Stomach smooth muscle (tissue), 2 donors: ENCODE results near the gene PPTC7.
A peak's percentile ranks its signal among the peaks of the same experiment; 100 is the strongest.
"Not testable (repeated sequence)": the region's sequence is repeated elsewhere in the genome, so short reads cannot be mapped to it uniquely, and the experiment has no call there.

Source experiments
- H3K27ac ChIP-seq: one replicate; pipeline ENCODE4 v1.7.0; 2013; ENCODE audit warnings: mild to moderate bottlenecking, low read length, inconsistent platforms
- H3K27me3 ChIP-seq, 2 donors: one replicate each; pipeline ENCODE4 v1.7.0; 2013; ENCODE audit warnings: low read length in 2 of 2; ENCODE audit not compliant: insufficient read depth in 2 of 2, control insufficient read depth in 1 of 2
- H3K36me3 ChIP-seq, 2 donors: one replicate each; pipeline ENCODE4 v1.7.0; 2013; ENCODE audit warnings: low read length in 2 of 2; ENCODE audit not compliant: control insufficient read depth in 2 of 2, insufficient read depth in 2 of 2
- H3K4me1 ChIP-seq: one replicate; pipeline ENCODE4 v1.7.0; 2013; ENCODE audit warnings: low read length; ENCODE audit not compliant: control insufficient read depth, insufficient read depth
- H3K4me3 ChIP-seq, 2 donors: one replicate each; pipeline ENCODE4 v1.7.0; 2013; ENCODE audit warnings: low read length in 2 of 2
- H3K9ac ChIP-seq, 2 donors: one replicate each; pipeline ENCODE4 v1.7.0; 2013; ENCODE audit warnings: low read length in 2 of 2, mild to moderate bottlenecking in 1 of 2
- H3K9me3 ChIP-seq, 2 donors: one replicate each; pipeline ENCODE4 v1.7.0; 2013; ENCODE audit warnings: low read length in 2 of 2; ENCODE audit not compliant: control insufficient read depth in 2 of 2
- donor health status: healthy.
- donor health status: Pancreatic carcinoma.

Gene PPTC7

GRCh38 chr12:110569838-110570237 lies 13.3 kb downstream of the PPTC7 start:
- not testable (repeated sequence) for H3K9me3 ChIP-seq, H3K4me1 ChIP-seq, H3K27ac ChIP-seq, H3K27me3 ChIP-seq, H3K4me3 ChIP-seq, H3K36me3 ChIP-seq, H3K9ac ChIP-seq

- Histone ChIP-seq H3K27ac (no peak overlapping the region), H3K4me3 (no peak overlapping the region), H3K9ac (no peak overlapping the region), H3K4me1 (peaks cover 9% of the 10 kb centered on the region), H3K9me3 (no peaks in the 10 kb centered on the region), H3K27me3 (no peaks in the 10 kb centered on the region), H3K36me3 (no peaks in the 10 kb centered on the region)
Observed at GRCh38 chr12:110568752-110569151, 14.4 kb downstream of the PPTC7 start.

DNA sequence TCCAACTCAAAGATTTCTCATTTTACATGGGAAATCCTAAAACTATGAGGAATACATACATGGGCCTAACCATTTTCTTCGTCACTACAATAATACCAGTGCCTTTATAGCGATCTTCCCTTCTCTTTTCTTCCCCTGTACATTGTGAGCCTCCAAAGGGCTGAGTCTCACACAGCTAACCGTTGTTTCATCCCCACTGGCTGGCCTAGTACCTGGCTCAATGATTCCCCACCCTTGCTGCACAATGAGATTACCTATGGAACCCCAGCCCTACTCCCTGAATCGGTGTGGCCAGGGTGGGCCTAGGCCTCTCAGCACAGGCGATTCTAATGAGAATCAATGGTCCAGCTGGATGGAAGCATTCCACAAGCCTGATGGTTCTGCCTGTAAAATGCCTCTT lies 16.1 kb downstream of the PPTC7 start:
- H3K27me3 ChIP-seq = no peaks in the 10 kb centered on the region
- H3K4me3 ChIP-seq = no peak overlapping the region
- H3K4me1 ChIP-seq = peaks cover 15% of the 10 kb centered on the region
- H3K27ac ChIP-seq = no peak overlapping the region
- no peaks in the 10 kb centered on the region for H3K9me3 ChIP-seq
- H3K36me3 ChIP-seq = no peaks in the 10 kb centered on the region
- H3K9ac ChIP-seq = no peak overlapping the region

DNA sequence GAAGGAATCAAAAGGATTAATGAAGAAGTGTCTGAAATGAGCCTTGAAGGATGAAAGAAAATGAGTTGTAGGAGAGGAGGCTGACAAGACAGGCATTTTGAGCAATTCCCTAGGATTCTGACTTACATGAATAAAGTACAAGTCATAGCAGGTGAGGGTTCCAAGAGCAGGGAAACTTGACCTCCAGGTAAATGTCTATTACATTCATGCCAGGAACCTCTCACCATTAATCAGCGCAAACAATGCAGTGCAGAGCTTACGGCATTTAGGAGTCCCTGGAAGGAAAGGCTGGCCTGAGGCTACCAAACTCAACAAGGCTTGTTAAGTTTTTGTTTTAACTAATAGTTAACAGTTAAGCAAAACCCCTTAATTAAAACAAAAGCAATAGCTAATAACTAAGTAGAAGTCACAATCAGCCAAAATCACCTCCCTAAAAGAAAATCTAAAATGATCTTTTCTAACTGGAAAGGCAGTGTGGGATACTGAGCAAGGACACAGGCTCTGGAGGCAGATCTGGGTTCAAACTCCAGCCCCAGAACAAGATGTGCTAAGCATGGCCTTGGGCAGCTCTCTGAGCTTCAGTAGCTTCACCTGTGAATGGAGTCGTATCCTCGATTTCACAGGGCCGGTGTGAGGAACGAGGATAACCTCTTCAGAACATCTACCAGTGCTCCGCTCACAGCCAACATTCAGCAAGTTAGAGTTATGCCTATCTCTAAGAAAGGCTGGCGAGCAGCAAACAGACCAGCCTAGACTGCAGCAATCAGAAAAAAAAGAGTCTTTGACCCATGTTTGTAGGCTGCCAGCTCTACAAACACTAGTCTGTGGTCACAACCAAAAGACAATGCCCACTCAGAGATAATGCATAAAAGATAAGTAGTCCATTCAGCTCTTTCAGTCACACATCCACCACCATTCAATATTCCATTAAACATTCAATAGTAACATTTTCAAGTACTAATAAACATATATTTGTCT lies 16.9 kb downstream of the PPTC7 start:
- Histone ChIP-seq H3K4me1 (peaks cover 24% of the 10 kb centered on the region), H3K9me3 (no peaks in the 10 kb centered on the region), H3K27ac (no peak overlapping the region), H3K9ac (no peak overlapping the region), H3K36me3 (no peaks in the 10 kb centered on the region), H3K27me3 (no peaks in the 10 kb centered on the region), H3K4me3 (no peak overlapping the region)

- no peaks in the 10 kb centered on the region for H3K9me3 ChIP-seq
- H3K36me3 ChIP-seq = no peaks in the 10 kb centered on the region
- H3K9ac ChIP-seq = no peak overlapping the region
- peaks cover 24% of the 10 kb centered on the region for H3K4me1 ChIP-seq
- peak overlapping the region; percentile 13 for H3K27ac ChIP-seq
- H3K27me3 ChIP-seq = no peaks in the 10 kb centered on the region
- H3K4me3 ChIP-seq = no peak overlapping the region
Observed at GRCh38 chr12:110564471-110564991, 18.6 kb downstream of the PPTC7 start.

- no peak overlapping the region for H3K9ac ChIP-seq
- H3K36me3 ChIP-seq = no peaks in the 10 kb centered on the region
- H3K27me3 ChIP-seq = no peaks in the 10 kb centered on the region
- no peaks in the 10 kb centered on the region for H3K9me3 ChIP-seq
- H3K4me3 ChIP-seq = no peak overlapping the region
- H3K4me1 ChIP-seq = peaks cover 24% of the 10 kb centered on the region
- peak overlapping the region; percentile 13 for H3K27ac ChIP-seq
Observed at GRCh38 chr12:110563702-110564470, 19.2 kb downstream of the PPTC7 start.

- not testable (repeated sequence) for H3K9ac ChIP-seq, H3K27me3 ChIP-seq, H3K9me3 ChIP-seq, H3K27ac ChIP-seq, H3K4me3 ChIP-seq, H3K36me3 ChIP-seq
- H3K4me1 ChIP-seq = peaks cover 24% of the 10 kb centered on the region
Observed at GRCh38 chr12:110562386-110562785, 20.7 kb downstream of the PPTC7 start.

GRCh38 chr12:110561471-110562201 lies 21.5 kb downstream of the PPTC7 start:
- no peaks in the 10 kb centered on the region for H3K9me3 ChIP-seq
- peaks cover 25% of the 10 kb centered on the region for H3K4me1 ChIP-seq
- no peak overlapping the region for H3K4me3 ChIP-seq
- H3K36me3 ChIP-seq = no peaks in the 10 kb centered on the region
- H3K27me3 ChIP-seq = no peaks in the 10 kb centered on the region
- H3K27ac ChIP-seq = no peak overlapping the region
- no peak overlapping the region for H3K9ac ChIP-seq

DNA sequence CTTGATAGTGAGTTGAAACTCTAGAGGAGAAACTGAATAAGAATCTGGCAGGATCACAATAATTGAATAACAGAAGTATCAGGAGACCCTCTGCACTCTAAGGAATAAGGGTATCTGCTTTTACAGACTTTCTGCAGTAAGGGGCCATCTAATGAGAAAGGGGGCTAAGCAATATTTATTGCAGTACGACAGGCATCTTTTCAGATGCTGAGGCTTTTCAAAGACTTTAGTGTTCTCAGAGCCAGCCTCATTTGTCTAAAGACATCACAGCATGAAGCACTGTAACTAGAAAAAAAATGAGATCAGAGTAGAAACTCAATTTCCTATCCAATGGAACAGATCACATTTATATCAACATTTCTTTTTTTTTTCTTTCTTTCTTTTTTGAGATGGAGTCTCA lies 22.2 kb downstream of the PPTC7 start:
- H3K9ac ChIP-seq = no peak overlapping the region
- no peaks in the 10 kb centered on the region for H3K36me3 ChIP-seq
- H3K4me3 ChIP-seq = no peak overlapping the region
- H3K27me3 ChIP-seq = no peaks in the 10 kb centered on the region
- H3K4me1 ChIP-seq = peaks cover 27% of the 10 kb centered on the region
- no peak overlapping the region for H3K27ac ChIP-seq
- H3K9me3 ChIP-seq = no peaks in the 10 kb centered on the region

GRCh38 chr12:110560048-110560447 lies 23.1 kb downstream of the PPTC7 start:
- no peaks in the 10 kb centered on the region for H3K27me3 ChIP-seq
- no peak overlapping the region for H3K4me3 ChIP-seq
- no peak overlapping the region for H3K27ac ChIP-seq
- no peak overlapping the region for H3K9ac ChIP-seq
- H3K4me1 ChIP-seq = peaks cover 32% of the 10 kb centered on the region
- H3K9me3 ChIP-seq = no peaks in the 10 kb centered on the region
- no peaks in the 10 kb centered on the region for H3K36me3 ChIP-seq
